Activated CD4-positive, alpha-beta memory T cell treated with anti-CD3 and anti-CD28 coated beads for 36 hours (primary cell): ENCODE measurements around the gene NMNAT2. TPM values are rescaled to one million over a fixed set of nuclear protein-coding genes. Genes with fewer than 3 reads are reported as not detected.

Experiments used
- CTCF ChIA-PET: fragments of 350-600 bp; sonication (Branson Sonifier 250); formaldehyde crosslinking; loops from one replicate; lab custom pipeline; 2021; ENCODE audit warnings: antibody characterized with exemption, inconsistent platforms; lab: Charles Lee
- POLR2A ChIA-PET: fragments of 350-600 bp; sonication (Branson Sonifier 250); formaldehyde crosslinking; loops from one replicate; lab custom pipeline; 2021; ENCODE audit warnings: antibody characterized with exemption; lab: Charles Lee
- DNase-seq: peaks from one replicate; pipeline ENCODE4 v3.0.0-alpha.2; 2020
- H3K27ac Mint-ChIP-seq: one replicate; pipeline ENCODE4 v1.8.0; 2021; ENCODE audit warnings: mixed read lengths
- H3K27me3 Mint-ChIP-seq: one replicate; pipeline ENCODE4 v1.8.0; 2021; ENCODE audit warnings: mixed read lengths
- H3K36me3 Mint-ChIP-seq: one replicate; pipeline ENCODE4 v1.8.0; 2021; ENCODE audit warnings: mixed read lengths
- H3K4me1 Mint-ChIP-seq: one replicate; pipeline ENCODE4 v1.8.0; 2021; ENCODE audit warnings: low read depth, mixed read lengths
- H3K4me3 Mint-ChIP-seq: one replicate; pipeline ENCODE4 v1.8.0; 2021; ENCODE audit warnings: mild to moderate bottlenecking, mixed read lengths
- H3K9me3 Mint-ChIP-seq: one replicate; pipeline ENCODE4 v1.8.0; 2021; ENCODE audit warnings: mixed read lengths
- intact Hi-C: fragments of 100-400 bp; cut with micrococcal nuclease; formaldehyde crosslinking; loops from one replicate; pipeline ENCODE4 v1.15.1; 2023
- total RNA-seq, 2 experiments: library from RNA; stranded (reverse); gene quantifications; one replicate each; pipeline ENCODE4 v1.2.3, GENCODE V29; 2021

NMNAT2 gene
- total RNA-seq, 2 experiments from 2014 or later: not detected

DNA sequence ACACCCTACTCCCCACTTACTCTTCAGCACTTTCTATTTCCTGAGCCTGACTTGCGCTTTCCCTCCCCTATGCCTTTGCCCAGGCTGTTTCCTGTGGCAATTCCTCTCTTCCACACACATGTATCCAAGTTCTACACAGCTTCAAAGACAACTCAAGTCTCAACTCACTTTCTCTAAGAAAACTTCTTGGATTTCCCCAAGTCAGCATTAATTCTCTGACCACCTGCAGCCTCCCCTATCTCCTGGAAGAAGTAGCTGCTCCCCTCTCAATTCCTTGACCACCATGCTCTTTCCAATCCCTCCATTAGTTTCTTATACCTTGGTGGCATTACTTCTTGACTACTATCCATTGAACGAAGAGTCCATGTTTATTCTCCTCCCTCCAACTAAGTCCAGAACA lies 42.8 kb downstream of the NMNAT2 start:
- Mint-ChIP-seq H3K27me3 (peaks cover 9% of the 10 kb centered on the region), H3K9me3 (no peaks in the 10 kb centered on the region), H3K4me3 (no peak overlapping the region), H3K4me1 (no peaks in the 10 kb centered on the region), H3K36me3 (no peaks in the 10 kb centered on the region), H3K27ac (no peak overlapping the region)
- DNase-seq: no peak
- ChIA-PET POLR2A (no interaction called here), CTCF (no interaction called here)
- intact Hi-C loops: no loop called here

- Mint-ChIP-seq H3K27ac (no peak overlapping the region), H3K9me3 (no peaks in the 10 kb centered on the region)
- CTCF ChIA-PET: no interaction called here
Observed at GRCh38 chr1:183374825-183375224, 43.4 kb downstream of the NMNAT2 start.

GRCh38 chr1:183372586-183373230 lies 45.5 kb downstream of the NMNAT2 start:
- CTCF ChIA-PET: no interaction called here
- H3K36me3 Mint-ChIP-seq: no peaks in the 10 kb centered on the region
- H3K4me3 Mint-ChIP-seq: no peak overlapping the region
- no peaks in the 10 kb centered on the region for H3K9me3 Mint-ChIP-seq
- no peak for DNase-seq
- no peak overlapping the region for H3K27ac Mint-ChIP-seq
- H3K4me1 Mint-ChIP-seq: no peaks in the 10 kb centered on the region
- H3K27me3 Mint-ChIP-seq: peaks cover 18% of the 10 kb centered on the region
- POLR2A ChIA-PET: no interaction called here
- intact Hi-C loops: no loop called here

More at GRCh38 chr1:183374825-183375224, 43.4 kb downstream of the NMNAT2 start:
- no peaks in the 10 kb centered on the region for H3K36me3 Mint-ChIP-seq
- intact Hi-C loops: no loop called here
- no peak for DNase-seq
- POLR2A ChIA-PET: no interaction called here
- H3K4me1 Mint-ChIP-seq: no peaks in the 10 kb centered on the region
- H3K4me3 Mint-ChIP-seq: no peak overlapping the region
- peaks cover 9% of the 10 kb centered on the region for H3K27me3 Mint-ChIP-seq

DNA sequence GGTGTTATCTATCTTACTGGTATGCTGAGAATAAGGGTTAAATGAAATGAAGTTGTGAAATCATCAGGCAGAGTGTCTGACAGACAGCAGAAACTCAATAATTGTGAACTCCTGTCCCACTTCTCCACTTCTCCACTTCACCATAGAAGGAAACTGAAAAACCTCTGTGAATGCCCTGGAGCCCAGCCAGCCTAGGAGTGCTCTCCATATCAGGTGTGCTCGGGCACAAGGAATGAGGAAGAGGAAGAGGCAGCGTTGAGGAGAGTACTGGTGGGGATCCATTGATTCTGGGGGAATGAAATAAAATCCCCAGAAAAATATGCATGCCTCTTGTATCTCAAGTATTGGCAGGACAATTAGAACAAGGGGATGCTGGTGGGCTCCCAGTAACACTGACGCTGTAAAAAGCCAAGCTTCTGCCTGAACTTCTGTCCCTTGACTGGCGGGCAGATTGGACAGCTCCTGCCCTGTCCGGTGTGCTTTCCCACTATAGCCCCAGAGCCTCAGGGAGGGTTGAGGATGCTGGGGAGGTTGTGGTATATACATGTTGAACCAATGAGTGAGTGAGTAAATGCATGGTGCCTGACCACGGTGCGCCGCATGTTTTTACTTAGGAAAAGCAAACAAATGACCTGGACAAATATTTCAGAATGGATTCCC lies 47.7 kb downstream of the NMNAT2 start:
- no peak overlapping the region for H3K4me3 Mint-ChIP-seq
- ChIA-PET CTCF (no interaction called here), POLR2A (no interaction called here)
- no peaks in the 10 kb centered on the region for H3K9me3 Mint-ChIP-seq
- no peaks in the 10 kb centered on the region for H3K4me1 Mint-ChIP-seq
- no peak for DNase-seq
- intact Hi-C loops: no loop called here
- H3K27ac Mint-ChIP-seq: no peak overlapping the region
- H3K27me3 Mint-ChIP-seq: peaks cover 13% of the 10 kb centered on the region
- no peaks in the 10 kb centered on the region for H3K36me3 Mint-ChIP-seq

DNA sequence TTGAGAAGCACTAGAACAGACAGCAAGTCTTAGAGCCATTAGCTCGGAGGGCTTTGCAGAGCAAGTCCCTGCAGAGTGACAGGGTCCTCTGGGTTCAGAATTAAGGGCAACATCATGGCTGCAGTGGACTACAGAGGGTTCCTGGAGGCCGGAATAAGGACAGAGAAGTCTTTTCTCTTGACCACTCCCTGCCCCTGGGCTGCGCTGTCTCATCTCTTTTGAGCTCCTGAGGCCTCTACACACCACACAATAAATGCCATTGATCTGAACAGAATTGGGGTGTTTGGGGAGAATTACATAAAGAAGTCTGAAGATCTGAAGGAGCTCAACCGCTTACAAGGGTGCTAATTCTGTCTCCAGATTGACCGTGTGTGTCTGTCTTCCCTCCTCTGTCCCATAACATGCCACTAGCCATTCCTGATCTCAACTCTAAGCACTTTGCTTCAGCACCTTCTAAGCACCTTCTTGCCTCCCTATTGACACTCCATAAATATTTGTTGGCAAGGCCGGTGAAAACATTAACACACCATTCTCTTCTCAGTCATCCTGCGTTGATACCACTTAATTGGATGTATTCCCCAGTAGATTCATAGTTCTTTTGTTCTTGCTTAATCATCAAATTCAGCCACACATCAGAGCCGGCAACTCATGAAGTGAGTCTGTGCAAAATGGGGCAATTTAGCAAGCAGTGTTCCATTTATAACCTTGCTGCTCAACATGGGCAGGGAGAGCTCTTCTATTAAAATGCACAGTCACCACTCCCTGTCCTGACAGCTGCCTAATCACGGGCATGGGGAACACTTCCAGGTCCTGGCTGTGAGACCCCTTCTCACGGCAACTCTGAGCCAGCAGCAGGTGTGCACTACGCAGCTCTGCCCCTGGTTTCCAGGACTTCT lies 49.7 kb downstream of the NMNAT2 start:
- no peak for DNase-seq
- Mint-ChIP-seq H3K9me3 (no peaks in the 10 kb centered on the region), H3K27me3 (peaks cover 16% of the 10 kb centered on the region), H3K36me3 (no peaks in the 10 kb centered on the region), H3K4me1 (no peaks in the 10 kb centered on the region), H3K4me3 (no peak overlapping the region), H3K27ac (no peak overlapping the region)
- intact Hi-C loops: no loop called here
- CTCF ChIA-PET: no interaction called here
- POLR2A ChIA-PET: no interaction called here

DNA sequence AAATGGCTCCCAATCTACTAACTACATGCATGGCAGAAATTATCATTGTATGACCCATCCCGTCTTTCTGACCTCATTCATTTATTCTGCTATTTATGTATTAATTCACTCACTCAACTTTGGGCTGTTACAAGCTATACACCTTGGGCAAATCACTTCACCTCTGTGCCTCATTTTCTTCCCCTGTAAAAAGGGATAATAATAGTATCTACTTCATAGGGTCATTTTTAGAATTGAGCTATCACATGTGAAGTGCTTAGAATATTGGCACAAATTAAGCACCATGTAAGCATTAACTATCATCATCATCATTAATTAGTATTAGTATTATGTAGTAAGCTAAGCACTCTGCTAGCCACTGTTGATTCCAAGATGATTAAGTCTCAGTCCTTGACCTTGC lies 52.1 kb downstream of the NMNAT2 start:
- peaks cover 21% of the 10 kb centered on the region for H3K27me3 Mint-ChIP-seq
- CTCF ChIA-PET: no interaction called here
- H3K27ac Mint-ChIP-seq: no peak overlapping the region
- no peaks in the 10 kb centered on the region for H3K36me3 Mint-ChIP-seq
- no peaks in the 10 kb centered on the region for H3K4me1 Mint-ChIP-seq
- intact Hi-C loops: no loop called here
- H3K4me3 Mint-ChIP-seq: no peak overlapping the region
- POLR2A ChIA-PET: no interaction called here
- no peak for DNase-seq
- H3K9me3 Mint-ChIP-seq: no peaks in the 10 kb centered on the region

- POLR2A ChIA-PET: no interaction called here
- Mint-ChIP-seq H3K4me1 (no peaks in the 10 kb centered on the region), H3K36me3 (no peaks in the 10 kb centered on the region), H3K27me3 (peaks cover 21% of the 10 kb centered on the region), H3K9me3 (no peaks in the 10 kb centered on the region), H3K4me3 (no peak overlapping the region), H3K27ac (no peak overlapping the region)
- no peak for DNase-seq
- intact Hi-C loops: no loop called here
- CTCF ChIA-PET: no interaction called here
Observed at GRCh38 chr1:183365676-183366075, 52.5 kb downstream of the NMNAT2 start.

DNA sequence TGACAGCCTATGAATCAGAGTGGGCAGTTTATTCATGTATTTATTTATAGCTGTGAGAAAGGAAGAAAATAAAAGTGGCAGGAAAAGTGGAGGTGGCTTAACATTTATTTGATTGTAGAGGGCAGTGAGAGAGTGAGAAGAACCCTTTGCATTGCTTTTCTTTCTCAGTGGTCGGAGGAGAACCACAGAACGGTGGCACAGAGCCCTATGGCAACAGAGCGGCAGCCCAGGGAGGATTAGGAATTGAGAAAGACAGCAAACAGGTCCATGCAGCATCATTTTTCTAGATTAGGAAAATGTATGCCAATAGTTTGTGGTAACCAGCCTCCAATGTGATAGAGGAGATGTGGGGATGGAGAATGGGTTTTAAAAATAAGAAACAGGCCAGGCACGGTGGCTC lies 53.1 kb downstream of the NMNAT2 start:
- H3K4me3 Mint-ChIP-seq: no peak overlapping the region

GRCh38 chr1:183363972-183364371 lies 54.2 kb downstream of the NMNAT2 start:
- Mint-ChIP-seq H3K27ac (no peak overlapping the region), H3K4me3 (no peak overlapping the region), H3K4me1 (no peaks in the 10 kb centered on the region), H3K36me3 (no peaks in the 10 kb centered on the region), H3K9me3 (no peaks in the 10 kb centered on the region), H3K27me3 (peaks cover 16% of the 10 kb centered on the region)
- POLR2A ChIA-PET: no interaction called here
- CTCF ChIA-PET: no interaction called here
- intact Hi-C loops: no loop called here
- no peak for DNase-seq

More for the DNA sequence above, 53.1 kb downstream of the NMNAT2 start:
- peaks cover 20% of the 10 kb centered on the region for H3K27me3 Mint-ChIP-seq
- no peaks in the 10 kb centered on the region for H3K9me3 Mint-ChIP-seq
- intact Hi-C loops: no loop called here
- H3K27ac Mint-ChIP-seq: no peak overlapping the region
- no peaks in the 10 kb centered on the region for H3K36me3 Mint-ChIP-seq
- DNase-seq: no peak
- H3K4me1 Mint-ChIP-seq: no peaks in the 10 kb centered on the region
- ChIA-PET CTCF (no interaction called here), POLR2A (no interaction called here)

DNA sequence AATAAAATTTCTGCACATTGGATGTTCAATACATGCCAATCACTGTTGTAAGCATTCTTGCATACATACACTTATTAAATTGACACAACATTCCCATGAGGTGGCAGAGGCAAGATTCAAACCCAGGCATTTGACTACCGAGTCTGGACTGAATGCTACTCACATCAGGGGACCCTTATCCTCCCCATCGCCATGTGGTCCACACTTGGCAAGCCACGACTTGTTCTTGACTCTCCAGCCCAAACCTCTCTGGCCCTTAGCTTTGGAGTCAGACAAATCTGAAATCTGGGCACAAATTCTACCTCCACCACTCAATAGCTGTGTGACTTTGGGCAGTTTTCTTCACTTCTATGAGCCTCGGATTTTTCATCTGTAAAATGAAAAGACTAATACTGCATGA lies 57.1 kb downstream of the NMNAT2 start:
- H3K27ac Mint-ChIP-seq: no peak overlapping the region
- H3K27me3 Mint-ChIP-seq: peaks cover 14% of the 10 kb centered on the region
- ChIA-PET POLR2A (no interaction called here), CTCF (no interaction called here)
- no peaks in the 10 kb centered on the region for H3K36me3 Mint-ChIP-seq
- H3K4me1 Mint-ChIP-seq: no peaks in the 10 kb centered on the region
- H3K9me3 Mint-ChIP-seq: no peaks in the 10 kb centered on the region
- H3K4me3 Mint-ChIP-seq: no peak overlapping the region
- no peak for DNase-seq
- intact Hi-C loops: no loop called here

DNA sequence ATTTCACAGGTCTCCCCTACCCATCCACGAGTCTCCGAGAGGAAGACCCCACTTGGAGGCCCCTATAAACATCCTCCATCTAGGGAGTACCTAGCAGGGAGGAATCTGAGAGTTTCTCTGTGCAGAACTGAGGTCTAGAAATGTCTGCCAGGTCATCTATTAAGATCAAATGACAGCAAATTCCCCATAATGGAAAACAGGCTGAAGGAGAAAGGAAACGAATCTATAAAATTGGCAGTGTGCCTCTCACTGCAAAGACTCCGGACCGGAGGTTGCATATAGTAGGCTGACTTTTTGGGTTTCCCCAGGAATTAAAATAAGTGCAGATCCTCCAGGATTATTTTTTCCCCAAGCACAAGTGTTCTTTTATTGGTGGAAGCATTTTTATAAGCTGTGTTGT lies 57.7 kb downstream of the NMNAT2 start:
- H3K36me3 Mint-ChIP-seq: no peaks in the 10 kb centered on the region
- no peak for DNase-seq
- ChIA-PET POLR2A (no interaction called here), CTCF (no interaction called here)
- no peak overlapping the region for H3K27ac Mint-ChIP-seq
- no peaks in the 10 kb centered on the region for H3K4me1 Mint-ChIP-seq
- H3K4me3 Mint-ChIP-seq: no peak overlapping the region
- intact Hi-C loops: no loop called here
- H3K27me3 Mint-ChIP-seq: peaks cover 14% of the 10 kb centered on the region
- H3K9me3 Mint-ChIP-seq: no peaks in the 10 kb centered on the region

GRCh38 chr1:183356534-183357182 lies 61.5 kb downstream of the NMNAT2 start:
- no peaks in the 10 kb centered on the region for H3K36me3 Mint-ChIP-seq
- DNase-seq: no peak
- no peaks in the 10 kb centered on the region for H3K4me1 Mint-ChIP-seq
- H3K9me3 Mint-ChIP-seq: no peaks in the 10 kb centered on the region
- peaks cover 5% of the 10 kb centered on the region for H3K27me3 Mint-ChIP-seq
- no peak overlapping the region for H3K4me3 Mint-ChIP-seq
- intact Hi-C loops: no loop called here
- POLR2A ChIA-PET: no interaction called here
- CTCF ChIA-PET: no interaction called here
- H3K27ac Mint-ChIP-seq: no peak overlapping the region
